RWPE2 (cell line): Measurements from ENCODE around the gene SLC29A3.

Experiments
- ATAC-seq: fragments of 200-7000 bp; cut with Tn5 transposase; 3 replicates; pipeline ENCODE4 v1.9.1; 2021; ENCODE audit warnings: low read depth
- DNase-seq: peaks from one replicate; pipeline ENCODE4 v3.0.0-alpha.2; 2020; ENCODE audit warnings: low spot score
- H3K27ac ChIP-seq: fragments of 450-650 bp; 2 replicates; pipeline ENCODE4 v1.5.1; 2017; ENCODE audit warnings: mild to moderate bottlenecking; ENCODE audit not compliant: poor library complexity, severe bottlenecking
- H3K27me3 ChIP-seq: fragments of 250-450 bp; sonication (Bioruptor Pico); 2 replicates; pipeline ENCODE4 v1.5.1; 2021; ENCODE audit warnings: mild to moderate bottlenecking, moderate library complexity; ENCODE audit not compliant: insufficient read depth, poor library complexity, severe bottlenecking
- H3K36me3 ChIP-seq: fragments of 250-450 bp; sonication (Bioruptor Pico); 2 replicates; pipeline ENCODE4 v1.5.1; 2020; ENCODE audit warnings: low read depth, mild to moderate bottlenecking, moderate library complexity
- H3K4me1 ChIP-seq: fragments of 250-450 bp; sonication (Bioruptor Pico); 2 replicates; pipeline ENCODE4 v1.5.1; 2021; ENCODE audit warnings: mild to moderate bottlenecking, moderate library complexity; ENCODE audit not compliant: insufficient read depth, poor library complexity, severe bottlenecking
- H3K4me3 ChIP-seq: fragments of 250-450 bp; sonication (Bioruptor Pico); 2 replicates; pipeline ENCODE4 v1.5.1; 2021; ENCODE audit warnings: mild to moderate bottlenecking, moderate library complexity; ENCODE audit not compliant: severe bottlenecking
- H3K9me3 ChIP-seq: fragments of 250-450 bp; sonication (Bioruptor Pico); 2 replicates; pipeline ENCODE4 v1.5.1; 2021; ENCODE audit warnings: mild to moderate bottlenecking, moderate library complexity; ENCODE audit not compliant: severe bottlenecking
- TF ChIP-seq, protein P1 (sequence below): fragments of 450-650 bp; IDR thresholded peaks from one replicate; pipeline ENCODE4 v1.5.1; 2017; ENCODE audit warnings: mild to moderate bottlenecking, moderate library complexity; ENCODE audit not compliant: poor library complexity, severe bottlenecking

The SLC29A3 gene

DNA sequence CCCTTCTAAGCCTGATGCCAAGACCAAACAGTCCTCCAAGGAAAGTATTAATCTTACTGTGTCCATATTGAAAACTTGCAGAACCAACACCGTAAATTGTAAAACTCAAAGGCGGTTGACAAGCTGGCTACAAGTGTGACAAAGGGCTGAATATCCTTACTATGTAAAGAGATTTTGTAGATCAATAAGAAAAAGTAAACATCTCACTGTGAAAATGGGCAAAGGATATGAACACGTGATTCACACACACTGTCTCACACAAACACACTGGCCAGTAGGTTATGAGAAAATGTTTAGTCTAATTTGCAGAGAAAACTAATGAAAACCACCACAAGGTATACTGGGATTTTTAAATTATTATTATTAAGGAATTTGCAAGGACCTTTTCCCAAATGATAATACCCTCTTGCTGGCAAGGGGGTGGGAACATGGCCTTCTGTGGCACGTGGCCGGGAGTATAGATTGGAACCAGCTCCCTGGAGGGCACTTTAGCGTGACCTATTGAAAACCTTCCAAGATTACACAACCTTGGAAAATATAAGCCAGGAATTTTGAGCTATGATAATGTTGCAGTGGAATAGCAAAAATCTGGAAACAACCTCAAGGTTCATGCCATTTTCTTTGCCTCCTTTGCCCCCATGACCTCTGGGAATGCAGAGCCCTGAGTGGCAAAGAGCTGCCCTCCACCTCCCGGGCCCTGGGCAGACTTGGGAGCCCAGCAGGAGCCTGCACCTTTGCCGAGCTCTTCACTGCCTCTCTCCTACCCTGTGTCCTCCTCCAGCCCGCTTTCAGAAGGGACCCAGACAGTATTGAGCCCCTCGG, 26.2 kb upstream of the SLC29A3 start:
- Histone ChIP-seq H3K36me3 (no peaks in the 10 kb centered on the region), H3K27ac (no peak overlapping the region)
- DNase-seq = no peak

DNA sequence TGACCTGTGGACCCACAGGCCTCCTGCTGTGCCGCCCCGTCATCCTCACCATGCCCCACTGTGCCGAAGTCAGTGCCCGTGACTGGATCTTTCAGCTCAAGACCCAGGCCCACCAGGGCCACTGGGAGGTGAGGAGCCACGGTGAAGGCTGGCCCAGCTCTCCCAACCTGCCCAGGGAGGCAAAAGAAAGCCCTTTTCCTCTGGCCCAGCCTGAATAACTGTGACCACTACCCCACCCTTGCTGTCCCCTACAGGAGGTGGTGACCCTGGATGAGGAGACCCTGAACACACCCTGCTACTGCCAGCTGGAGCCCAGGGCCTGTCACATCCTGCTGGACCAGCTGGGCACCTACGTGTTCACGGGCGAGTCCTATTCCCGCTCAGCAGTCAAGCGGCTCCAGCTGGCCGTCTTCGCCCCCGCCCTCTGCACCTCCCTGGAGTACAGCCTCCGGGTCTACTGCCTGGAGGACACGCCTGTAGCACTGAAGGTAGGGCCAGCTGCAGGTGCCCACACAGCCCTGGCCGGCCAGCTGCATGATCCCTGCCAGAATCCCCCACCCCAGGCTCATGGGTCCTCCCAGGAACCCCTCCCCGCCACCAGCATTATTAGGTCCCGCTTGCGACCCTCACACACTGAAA, 25.5 kb upstream of the SLC29A3 start:
- H3K9me3 ChIP-seq = no peaks in the 10 kb centered on the region
- DNase-seq (no peak), ATAC-seq (0 out of 3 replicates have a peak, but pooled peaks have one; percentile 22)
- TF ChIP-seq, protein P1, sequence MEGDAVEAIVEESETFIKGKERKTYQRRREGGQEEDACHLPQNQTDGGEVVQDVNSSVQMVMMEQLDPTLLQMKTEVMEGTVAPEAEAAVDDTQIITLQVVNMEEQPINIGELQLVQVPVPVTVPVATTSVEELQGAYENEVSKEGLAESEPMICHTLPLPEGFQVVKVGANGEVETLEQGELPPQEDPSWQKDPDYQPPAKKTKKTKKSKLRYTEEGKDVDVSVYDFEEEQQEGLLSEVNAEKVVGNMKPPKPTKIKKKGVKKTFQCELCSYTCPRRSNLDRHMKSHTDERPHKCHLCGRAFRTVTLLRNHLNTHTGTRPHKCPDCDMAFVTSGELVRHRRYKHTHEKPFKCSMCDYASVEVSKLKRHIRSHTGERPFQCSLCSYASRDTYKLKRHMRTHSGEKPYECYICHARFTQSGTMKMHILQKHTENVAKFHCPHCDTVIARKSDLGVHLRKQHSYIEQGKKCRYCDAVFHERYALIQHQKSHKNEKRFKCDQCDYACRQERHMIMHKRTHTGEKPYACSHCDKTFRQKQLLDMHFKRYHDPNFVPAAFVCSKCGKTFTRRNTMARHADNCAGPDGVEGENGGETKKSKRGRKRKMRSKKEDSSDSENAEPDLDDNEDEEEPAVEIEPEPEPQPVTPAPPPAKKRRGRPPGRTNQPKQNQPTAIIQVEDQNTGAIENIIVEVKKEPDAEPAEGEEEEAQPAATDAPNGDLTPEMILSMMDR = no peak
- no peaks in the 10 kb centered on the region for H3K36me3 ChIP-seq
- no peaks in the 10 kb centered on the region for H3K4me1 ChIP-seq
- no peak overlapping the region for H3K27ac ChIP-seq
- no peak overlapping the region for H3K4me3 ChIP-seq
- H3K27me3 ChIP-seq = no peaks in the 10 kb centered on the region

More for the DNA sequence above, 26.2 kb upstream of the SLC29A3 start:
- H3K27me3 ChIP-seq = no peaks in the 10 kb centered on the region
- H3K4me1 ChIP-seq = no peaks in the 10 kb centered on the region
- TF ChIP-seq, protein P1 = no peak
- H3K9me3 ChIP-seq = no peaks in the 10 kb centered on the region
- no peak for ATAC-seq
- H3K4me3 ChIP-seq = no peak overlapping the region

DNA sequence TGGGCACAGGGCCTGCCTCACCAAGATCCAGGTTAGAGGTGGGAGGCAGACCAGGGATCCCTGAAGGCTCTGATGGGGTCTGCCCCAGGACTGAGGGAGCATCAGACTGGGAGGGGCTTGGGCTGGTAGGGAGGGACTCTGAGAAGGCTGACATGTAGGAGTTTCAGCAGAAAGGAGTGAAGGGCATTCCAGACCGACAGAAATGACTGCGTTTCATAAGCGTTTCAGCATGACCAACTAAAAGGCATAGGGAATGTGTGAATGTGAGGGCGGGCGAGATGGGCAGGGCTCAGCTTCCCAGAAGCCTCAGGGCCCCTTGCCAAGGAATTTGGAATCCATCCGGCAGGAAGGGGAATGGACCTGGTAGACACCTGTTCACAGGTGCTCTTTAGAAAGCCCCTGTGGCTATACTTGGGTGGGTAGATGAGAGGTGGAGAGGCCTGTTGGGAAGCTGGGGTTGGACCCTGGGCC, 24.9 kb upstream of the SLC29A3 start:
- Histone ChIP-seq H3K4me3 (no peak overlapping the region), H3K27ac (no peak overlapping the region), H3K36me3 (no peaks in the 10 kb centered on the region), H3K27me3 (no peaks in the 10 kb centered on the region), H3K4me1 (no peaks in the 10 kb centered on the region), H3K9me3 (no peaks in the 10 kb centered on the region)
- ATAC-seq = 0 out of 3 replicates have a peak, but pooled peaks have one; percentile 9
- no peak for DNase-seq
- TF ChIP-seq, protein P1 = no peak

DNA sequence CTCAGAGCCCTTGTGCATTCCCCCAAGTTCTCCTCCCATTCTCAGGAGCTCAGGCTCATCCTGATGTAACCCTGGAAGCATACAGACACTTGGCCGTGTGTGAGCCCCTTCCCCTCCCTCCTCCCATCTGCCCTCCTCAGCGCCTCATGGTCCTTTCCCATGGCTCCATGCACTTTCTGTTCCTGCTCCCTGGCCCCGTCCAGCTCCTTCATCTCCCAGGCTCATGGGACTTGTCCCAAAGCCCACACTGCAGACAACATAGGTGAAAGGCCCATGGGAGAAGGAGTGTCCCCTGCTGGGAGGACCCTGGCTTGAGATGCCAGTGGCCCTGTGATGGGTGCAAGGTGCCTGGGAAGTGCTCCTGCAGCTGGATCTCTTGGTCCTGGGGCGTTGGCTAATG, 24.2 kb upstream of the SLC29A3 start:
- TF ChIP-seq, protein P1 = no peak
- Histone ChIP-seq H3K4me3 (no peak overlapping the region), H3K36me3 (no peaks in the 10 kb centered on the region), H3K27ac (no peak overlapping the region), H3K9me3 (no peaks in the 10 kb centered on the region), H3K27me3 (no peaks in the 10 kb centered on the region), H3K4me1 (no peaks in the 10 kb centered on the region)
- DNase-seq (no peak), ATAC-seq (no peak)

DNA sequence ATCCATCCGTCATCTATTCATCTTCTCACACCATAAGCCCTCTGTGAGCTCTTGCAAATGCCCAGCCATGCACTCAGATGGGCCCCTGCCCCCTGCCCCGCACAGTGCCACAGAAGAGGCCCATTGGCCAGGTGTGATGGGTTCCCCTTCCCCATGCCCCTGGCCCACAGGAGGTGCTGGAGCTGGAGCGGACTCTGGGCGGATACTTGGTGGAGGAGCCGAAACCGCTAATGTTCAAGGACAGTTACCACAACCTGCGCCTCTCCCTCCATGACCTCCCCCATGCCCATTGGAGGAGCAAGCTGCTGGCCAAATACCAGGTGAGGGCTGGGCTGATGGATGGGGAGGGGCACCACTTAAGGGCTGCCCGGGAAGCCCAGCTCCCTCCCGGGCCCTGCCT, 23.4 kb upstream of the SLC29A3 start:
- H3K27ac ChIP-seq = no peak overlapping the region
- no peak for ATAC-seq
- no peaks in the 10 kb centered on the region for H3K36me3 ChIP-seq
- TF ChIP-seq, protein P1 = no peak
- H3K9me3 ChIP-seq = no peaks in the 10 kb centered on the region
- no peaks in the 10 kb centered on the region for H3K27me3 ChIP-seq
- peaks cover 2% of the 10 kb centered on the region for H3K4me1 ChIP-seq
- no peak overlapping the region for H3K4me3 ChIP-seq
- no peak for DNase-seq
